ENCODE measurements around the gene GPR39. TPM values are rescaled to one million over a fixed set of nuclear protein-coding genes. Genes with fewer than 3 reads are reported as not detected.

Gene GPR39
- total RNA-seq, 1 experiment from 2014 or later, result 34.8 TPM

- TF ChIP-seq EZH2 (IDR thresholded peaks at IDR 0.05; ENCODE audit: low read length, unreplicated experiment), result no peak
- TF ChIP-seq EZH2phosphoT487 (IDR thresholded peaks at IDR 0.05; ENCODE audit: borderline replicate concordance, low read length), result no peak
- TF ChIP-seq, protein P1, sequence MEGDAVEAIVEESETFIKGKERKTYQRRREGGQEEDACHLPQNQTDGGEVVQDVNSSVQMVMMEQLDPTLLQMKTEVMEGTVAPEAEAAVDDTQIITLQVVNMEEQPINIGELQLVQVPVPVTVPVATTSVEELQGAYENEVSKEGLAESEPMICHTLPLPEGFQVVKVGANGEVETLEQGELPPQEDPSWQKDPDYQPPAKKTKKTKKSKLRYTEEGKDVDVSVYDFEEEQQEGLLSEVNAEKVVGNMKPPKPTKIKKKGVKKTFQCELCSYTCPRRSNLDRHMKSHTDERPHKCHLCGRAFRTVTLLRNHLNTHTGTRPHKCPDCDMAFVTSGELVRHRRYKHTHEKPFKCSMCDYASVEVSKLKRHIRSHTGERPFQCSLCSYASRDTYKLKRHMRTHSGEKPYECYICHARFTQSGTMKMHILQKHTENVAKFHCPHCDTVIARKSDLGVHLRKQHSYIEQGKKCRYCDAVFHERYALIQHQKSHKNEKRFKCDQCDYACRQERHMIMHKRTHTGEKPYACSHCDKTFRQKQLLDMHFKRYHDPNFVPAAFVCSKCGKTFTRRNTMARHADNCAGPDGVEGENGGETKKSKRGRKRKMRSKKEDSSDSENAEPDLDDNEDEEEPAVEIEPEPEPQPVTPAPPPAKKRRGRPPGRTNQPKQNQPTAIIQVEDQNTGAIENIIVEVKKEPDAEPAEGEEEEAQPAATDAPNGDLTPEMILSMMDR (conservative IDR thresholded peaks at IDR 0.05; ENCODE audit: low read depth, low read length), result no peak
- H3K9ac ChIP-seq (ENCODE audit: low read length), result peak overlapping the region; percentile 72
- no TSS peak for BruUV-seq (replicated peaks)
Measured at GRCh38 chr2:132419235-132419634, 2.6 kb downstream of the GPR39 start.

GRCh38 chr2:132419941-132420340 is 3.3 kb downstream of the GPR39 start:
- Histone ChIP-seq H3K9me2 (replicated peaks; ENCODE audit: low read length) (no peaks in the 10 kb centered on the region), H3K4me2 (ENCODE audit: low read length) (peak overlapping the region; percentile 77), H3K36me3 (ENCODE audit: low read depth, low read length) (0 out of 2 replicates have a peak, but pooled peaks cover 7% of the 10 kb centered on the region), H3K27ac (ENCODE audit: low read length) (no peak overlapping the region), H3F3A (ENCODE audit: low read length, unreplicated experiment) (no peaks in the 10 kb centered on the region), H2AFZ (ENCODE audit: low read length) (no peak overlapping the region), H3K4me3 (ENCODE audit: low read length) (peak overlapping the region; percentile 88), H3K4me1 (ENCODE audit: insufficient read depth, low read length) (peaks cover 69% of the 10 kb centered on the region), H3K9ac (ENCODE audit: low read length) (peak overlapping the region; percentile 72), H3K9me3 (ENCODE audit: low read length) (no peaks in the 10 kb centered on the region), H4K20me1 (ENCODE audit: low read length) (peaks cover 24% of the 10 kb centered on the region), H3K79me2 (ENCODE audit: low read length) (peaks cover 83% of the 10 kb centered on the region), H3K27me3 (ENCODE audit: low read length) (no peaks in the 10 kb centered on the region)
- intact Hi-C loops (cut with micrococcal nuclease), result loop anchor here (10.0 kb wide), 2 partner anchors 155 to 1425 kb away; no protein-coding TSS in a partner anchor
- ChIA-PET POLR2A (ENCODE audit: unreplicated experiment) (interaction anchor here (0.7 kb wide), 1 partner anchor 174 kb away, joined by 3 read pairs; no protein-coding TSS in a partner anchor), CTCF (no interaction called here)
- ATAC-seq, result no peak
- TF ChIP-seq EZH2 (IDR thresholded peaks at IDR 0.05; ENCODE audit: low read length, unreplicated experiment), result no peak
- TF ChIP-seq, protein P1 (conservative IDR thresholded peaks at IDR 0.05; ENCODE audit: low read depth, low read length), result no peak
- TF ChIP-seq EZH2phosphoT487 (IDR thresholded peaks at IDR 0.05; ENCODE audit: borderline replicate concordance, low read length), result no peak
- BruUV-seq (replicated peaks), result no TSS peak
- DNase-seq, result no peak

More at GRCh38 chr2:132419235-132419634, 2.6 kb downstream of the GPR39 start:
- no peak overlapping the region for H2AFZ ChIP-seq (ENCODE audit: low read length)
- H3K27me3 ChIP-seq (ENCODE audit: low read length), result no peaks in the 10 kb centered on the region
- H4K20me1 ChIP-seq (ENCODE audit: low read length), result peaks cover 24% of the 10 kb centered on the region
- H3K79me2 ChIP-seq (ENCODE audit: low read length), result peaks cover 76% of the 10 kb centered on the region
- H3K4me3 ChIP-seq (ENCODE audit: low read length), result peak overlapping the region; percentile 88
- H3K4me1 ChIP-seq (ENCODE audit: insufficient read depth, low read length), result peaks cover 71% of the 10 kb centered on the region
- peak overlapping the region; percentile 5; the same call in 1 of the 2 replicates for H3K27ac ChIP-seq (ENCODE audit: low read length)
- H3K4me2 ChIP-seq (ENCODE audit: low read length), result peak overlapping the region; percentile 77
- ChIA-PET CTCF (interaction anchor here (0.7 kb wide), 1 partner anchor 30 kb away, joined by 3 read pairs; no protein-coding TSS in a partner anchor), POLR2A (ENCODE audit: unreplicated experiment) (interaction anchor here (0.6 to 0.7 kb wide), 2 partner anchors 19 to 174 kb away, joined by 3 to 11 read pairs; no protein-coding TSS in a partner anchor)
- ATAC-seq (no peak), DNase-seq (peak; percentile 18)
- intact Hi-C loops (cut with micrococcal nuclease), result loop anchor here (10.0 kb wide), 2 partner anchors 154 to 1426 kb away; no protein-coding TSS in a partner anchor
- H3K36me3 ChIP-seq (ENCODE audit: low read depth, low read length), result 0 out of 2 replicates have a peak, but pooled peaks cover 7% of the 10 kb centered on the region
- H3F3A ChIP-seq (ENCODE audit: low read length, unreplicated experiment), result no peaks in the 10 kb centered on the region
- no peaks in the 10 kb centered on the region for H3K9me2 ChIP-seq (replicated peaks; ENCODE audit: low read length)
- no peaks in the 10 kb centered on the region for H3K9me3 ChIP-seq (ENCODE audit: low read length)

Data from PC-3 (cell line).